WTC11 (cell line): ENCODE results near the gene TNS4. TPM values are rescaled to one million over a fixed set of nuclear protein-coding genes. Genes with fewer than 3 reads are reported as not detected.

Source experiments
- ATAC-seq: fragments of 200-7000 bp; cut with Tn5 transposase; 2 replicates; pipeline ENCODE4 v1.10.0; 2021; ENCODE audit warnings: mild to moderate bottlenecking, moderate library complexity
- CTCF ChIA-PET: fragments of 300-600 bp; sonication (Branson Sonifier 250); formaldehyde crosslinking; loops from one replicate; lab custom pipeline; 2021; ENCODE audit warnings: antibody characterized with exemption; lab: Charles Lee
- POLR2A ChIA-PET: fragments of 350-600 bp; sonication (Branson Sonifier 250); formaldehyde crosslinking; loops from one replicate; lab custom pipeline; 2021; ENCODE audit warnings: antibody characterized with exemption; lab: Charles Lee
- DNase-seq: peaks from one replicate; pipeline ENCODE4 v3.0.0; 2021; ENCODE audit warnings: low spot score
- H3K27ac Mint-ChIP-seq: 2 replicates; pipeline ENCODE4 v1.8.0; 2021; ENCODE audit warnings: mixed read lengths
- H3K27me3 Mint-ChIP-seq: 2 replicates; pipeline ENCODE4 v1.8.0; 2021; ENCODE audit warnings: low read depth, mild to moderate bottlenecking, moderate library complexity, mixed read lengths
- H3K36me3 Mint-ChIP-seq: 2 replicates; pipeline ENCODE4 v1.8.0; 2021; ENCODE audit warnings: mixed read lengths
- H3K4me1 Mint-ChIP-seq: 2 replicates; pipeline ENCODE4 v1.8.0; 2022; ENCODE audit warnings: mixed read lengths
- H3K4me3 Mint-ChIP-seq: 2 replicates; pipeline ENCODE4 v1.8.0; 2021; ENCODE audit warnings: mild to moderate bottlenecking, moderate library complexity, mixed read lengths
- H3K9me3 Mint-ChIP-seq: 2 replicates; pipeline ENCODE4 v1.8.0; 2021; ENCODE audit warnings: mixed read lengths
- AR ChIP-seq: fragments of 250-450 bp; sonication (Bioruptor Pico); IDR thresholded peaks from 2 replicates; pipeline ENCODE4 v1.9.0; 2021; ENCODE audit warnings: mild to moderate bottlenecking
- E2F1 ChIP-seq: sonication (generic); formaldehyde crosslinking; IDR thresholded peaks from 2 replicates; pipeline ENCODE4 v1.8.0; 2022; ENCODE audit warnings: mild to moderate bottlenecking, missing genetic modification reagents
- E2F4 ChIP-seq: sonication (generic); formaldehyde crosslinking; IDR thresholded peaks from 2 replicates; pipeline ENCODE4 v1.8.1; 2022; ENCODE audit warnings: low read depth, mild to moderate bottlenecking, moderate library complexity, missing genetic modification reagents, borderline replicate concordance
- ERG ChIP-seq: fragments of 250-450 bp; sonication (Bioruptor Pico); IDR thresholded peaks from 2 replicates; pipeline ENCODE4 v1.8.0; 2021; ENCODE audit warnings: mild to moderate bottlenecking
- FOXP1 ChIP-seq: sonication (generic); formaldehyde crosslinking; IDR thresholded peaks from 2 replicates; pipeline ENCODE4 v1.8.0; 2022; ENCODE audit warnings: missing genetic modification reagents, mild to moderate bottlenecking, moderate library complexity, borderline replicate concordance
- GTF2I ChIP-seq: fragments of 250-450 bp; sonication (Bioruptor Pico); conservative IDR thresholded peaks from 2 replicates; pipeline ENCODE4 v1.4.0; 2021; ENCODE audit warnings: mild to moderate bottlenecking
- IRF2 ChIP-seq: sonication (generic); formaldehyde crosslinking; IDR thresholded peaks from 2 replicates; pipeline ENCODE4 v1.8.0; 2022; ENCODE audit warnings: low read depth, missing genetic modification reagents, borderline replicate concordance
- MYBL2 ChIP-seq: sonication (generic); formaldehyde crosslinking; IDR thresholded peaks from 2 replicates; pipeline ENCODE4 v1.8.1; 2023; ENCODE audit warnings: mild to moderate bottlenecking, moderate library complexity, missing genetic modification reagents
- NFATC4 ChIP-seq: fragments of 250-450 bp; sonication (Bioruptor Pico); IDR thresholded peaks from 2 replicates; pipeline ENCODE4 v1.9.0; 2021; ENCODE audit warnings: mild to moderate bottlenecking
- PRRX2 ChIP-seq: fragments of 250-450 bp; sonication (Bioruptor Pico); IDR thresholded peaks from 2 replicates; pipeline ENCODE4 v1.8.0; 2021; ENCODE audit warnings: mild to moderate bottlenecking
- RORB ChIP-seq: fragments of 250-450 bp; sonication (Bioruptor Pico); IDR thresholded peaks from 2 replicates; pipeline ENCODE4 v1.9.0; 2021; ENCODE audit warnings: mild to moderate bottlenecking
- SP1 ChIP-seq: sonication (generic); formaldehyde crosslinking; conservative IDR thresholded peaks from 2 replicates; pipeline ENCODE4 v1.8.1; 2022; ENCODE audit warnings: missing genetic modification reagents
- USF1 ChIP-seq: sonication (generic); formaldehyde crosslinking; IDR thresholded peaks from 2 replicates; pipeline ENCODE4 v1.8.0; 2022; ENCODE audit warnings: mild to moderate bottlenecking, missing genetic modification reagents
- ZNF121 ChIP-seq: sonication (generic); formaldehyde crosslinking; IDR thresholded peaks from 2 replicates; pipeline ENCODE4 v1.8.0; 2023; ENCODE audit warnings: missing genetic modification reagents
- ZNF138 ChIP-seq: sonication (generic); formaldehyde crosslinking; conservative IDR thresholded peaks from 2 replicates; pipeline ENCODE4 v1.8.1; 2022; ENCODE audit warnings: mild to moderate bottlenecking, moderate library complexity, missing genetic modification reagents
- ZNF219 ChIP-seq: sonication (generic); formaldehyde crosslinking; IDR thresholded peaks from 2 replicates; pipeline ENCODE4 v1.8.0; 2023; ENCODE audit warnings: missing genetic modification reagents, mild to moderate bottlenecking, borderline replicate concordance
- ZNF263 ChIP-seq: sonication (generic); formaldehyde crosslinking; IDR thresholded peaks from 2 replicates; pipeline ENCODE4 v1.8.1; 2022; ENCODE audit warnings: low read depth, mild to moderate bottlenecking, moderate library complexity, missing genetic modification reagents
- ZNF281 ChIP-seq: sonication (generic); formaldehyde crosslinking; IDR thresholded peaks from 2 replicates; pipeline ENCODE4 v1.8.0; 2023; ENCODE audit warnings: mild to moderate bottlenecking, missing genetic modification reagents
- total RNA-seq: library from RNA; stranded (reverse); gene quantifications from 3 replicates; pipeline ENCODE4 v1.2.3, GENCODE V29; 2021

TNS4 gene
- total RNA-seq, 1 experiment from 2014 or later, result 0.87 TPM

- TF ChIP-seq ZNF121 (CRISPR knock-in tag), result no peak
- peaks cover 2% of the 10 kb centered on the region; the same call in 1 of the 2 replicates for H3K27me3 Mint-ChIP-seq
- peaks cover 82% of the 10 kb centered on the region for H3K4me1 Mint-ChIP-seq
- POLR2A ChIA-PET, result no interaction called here
- no peaks in the 10 kb centered on the region for H3K9me3 Mint-ChIP-seq
- no peaks in the 10 kb centered on the region for H3K36me3 Mint-ChIP-seq
- DNase-seq (no peak), ATAC-seq (no peak)
- H3K27ac Mint-ChIP-seq, result no peak overlapping the region
- CTCF ChIA-PET, result interaction anchor here (1.4 to 4.8 kb wide), 4 partner anchors 9 to 75 kb away, joined by 5 to 57 read pairs (median 6); no protein-coding TSS in a partner anchor
- no peak overlapping the region for H3K4me3 Mint-ChIP-seq
Measured at GRCh38 chr17:40484973-40485530, 16.4 kb downstream of the TNS4 start.

- no peak for TF ChIP-seq ZNF219 (CRISPR knock-in tag)
- no peak for TF ChIP-seq USF1 (CRISPR knock-in tag)
- TF ChIP-seq ERG, result no peak
- no peak for TF ChIP-seq FOXP1
- TF ChIP-seq E2F1, result no peak
- TF ChIP-seq, all 79 proteins: peak for 0
- ATAC-seq, result no peak
- DNase-seq, result no peak
- Mint-ChIP-seq H3K9me3 (no peaks in the 10 kb centered on the region), H3K36me3 (no peaks in the 10 kb centered on the region), H3K4me1 (peaks cover 78% of the 10 kb centered on the region), H3K27me3 (peaks cover 2% of the 10 kb centered on the region; the same call in 1 of the 2 replicates), H3K4me3 (no peak overlapping the region), H3K27ac (no peak overlapping the region)
- ChIA-PET POLR2A (no interaction called here), CTCF (interaction anchor here (1.4 to 4.8 kb wide), 4 partner anchors 8 to 76 kb away, joined by 5 to 57 read pairs (median 6); no protein-coding TSS in a partner anchor)
Measured at GRCh38 chr17:40484285-40484972, 17.0 kb downstream of the TNS4 start.

- Mint-ChIP-seq H3K27me3 (peaks cover 2% of the 10 kb centered on the region; the same call in 1 of the 2 replicates), H3K9me3 (no peaks in the 10 kb centered on the region), H3K36me3 (no peaks in the 10 kb centered on the region), H3K4me3 (no peak overlapping the region), H3K27ac (no peak overlapping the region), H3K4me1 (peaks cover 70% of the 10 kb centered on the region)
- ATAC-seq (no peak), DNase-seq (no peak)
- CTCF ChIA-PET, result interaction anchor here (1.4 to 2.6 kb wide), 3 partner anchors 16 to 76 kb away, joined by 5 to 6 read pairs (median 5); no protein-coding TSS in a partner anchor
- POLR2A ChIA-PET, result no interaction called here
- TF ChIP-seq E2F4 (CRISPR knock-in tag) (no peak), RORB (no peak), MYBL2 (no peak), ZNF281 (CRISPR knock-in tag) (no peak), AR (CRISPR knock-in tag) (no peak), GTF2I (no peak), NFATC4 (CRISPR knock-in tag) (no peak), E2F1 (no peak), ZNF121 (CRISPR knock-in tag) (no peak), PRRX2 (no peak), SP1 (CRISPR knock-in tag) (no peak), ZNF138 (CRISPR knock-in tag) (no peak), IRF2 (CRISPR knock-in tag) (no peak), ZNF263 (no peak)
Measured at GRCh38 chr17:40483679-40484078, 17.7 kb downstream of the TNS4 start.
